ENCODE data around the gene CCSER1. TPM values are rescaled to one million over a fixed set of nuclear protein-coding genes. Genes with fewer than 3 reads are reported as not detected.
"Not testable (repeated sequence)": the region's sequence is repeated elsewhere in the genome, so short reads cannot be mapped to it uniquely, and the experiment has no call there.

The CCSER1 gene
- total RNA-seq, 2 experiments from 2014 or later: not detected

DNA sequence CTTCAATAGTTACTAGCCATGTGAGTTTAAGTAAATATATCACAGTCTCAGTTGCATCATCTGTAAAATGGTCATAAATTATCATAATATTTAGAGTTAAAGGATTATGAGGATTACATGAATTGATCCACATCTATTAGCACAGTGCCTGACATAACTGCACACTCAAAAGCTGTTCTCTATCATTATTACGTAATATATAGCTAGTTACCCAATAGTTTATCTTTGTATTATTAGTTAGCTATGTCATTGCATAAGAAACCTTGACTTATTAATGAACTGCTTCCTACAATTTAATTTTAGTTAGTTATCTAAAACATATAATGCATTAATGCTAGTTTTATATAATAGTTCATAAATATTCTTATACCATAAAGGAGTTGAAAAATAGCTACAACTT, 1099.7 kb downstream of the CCSER1 start:
- no peak for ATAC-seq
- peaks cover 7% of the 10 kb centered on the region for H3K9me3 Mint-ChIP-seq (ENCODE audit: insufficient read depth)
- POLR2A ChIA-PET: no interaction called here
- H3K4me3 Mint-ChIP-seq: no peak overlapping the region
- no peaks in the 10 kb centered on the region for H3K36me3 Mint-ChIP-seq (ENCODE audit: low read depth)
- H3K27ac Mint-ChIP-seq: no peak overlapping the region
- CTCF ChIA-PET: no interaction called here
- H3K4me1 Mint-ChIP-seq (ENCODE audit: low read depth): no peaks in the 10 kb centered on the region
- no peaks in the 10 kb centered on the region for H3K27me3 Mint-ChIP-seq (ENCODE audit: low read depth)
- DNase-seq: no peak

GRCh38 chr4:91228659-91229058, 1101.5 kb downstream of the CCSER1 start:
- no peak overlapping the region for H3K27ac Mint-ChIP-seq
- H3K27me3 Mint-ChIP-seq (ENCODE audit: low read depth): no peaks in the 10 kb centered on the region
- H3K9me3 Mint-ChIP-seq (ENCODE audit: insufficient read depth): peaks cover 7% of the 10 kb centered on the region
- H3K4me1 Mint-ChIP-seq (ENCODE audit: low read depth): no peaks in the 10 kb centered on the region
- DNase-seq (no peak), ATAC-seq (no peak)
- CTCF ChIA-PET: no interaction called here
- POLR2A ChIA-PET: no interaction called here
- H3K4me3 Mint-ChIP-seq: no peak overlapping the region
- H3K36me3 Mint-ChIP-seq (ENCODE audit: low read depth): no peaks in the 10 kb centered on the region

DNA sequence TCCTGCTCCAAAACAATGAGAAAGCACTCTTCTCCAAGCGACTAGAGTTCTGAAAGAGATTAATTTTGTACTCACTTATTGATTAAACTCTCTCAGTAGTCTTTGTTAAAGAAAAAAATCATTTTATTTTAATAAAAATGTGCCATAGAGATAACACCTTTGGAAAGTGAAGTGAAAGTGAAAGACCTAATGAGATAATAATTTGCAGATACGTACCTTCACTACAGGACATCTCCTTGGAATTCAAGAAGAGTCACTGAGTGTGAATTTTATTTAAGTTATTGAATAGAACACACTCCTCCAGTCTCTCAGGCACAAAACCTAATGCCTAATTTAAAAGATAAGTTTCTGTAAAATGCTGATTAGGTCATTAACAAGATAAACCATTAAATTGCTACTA, 1106.0 kb downstream of the CCSER1 start:
- Mint-ChIP-seq H3K4me3 (no peak overlapping the region), H3K36me3 (ENCODE audit: low read depth) (no peaks in the 10 kb centered on the region), H3K9me3 (ENCODE audit: insufficient read depth) (peaks cover 4% of the 10 kb centered on the region), H3K27ac (no peak overlapping the region), H3K4me1 (ENCODE audit: low read depth) (no peaks in the 10 kb centered on the region), H3K27me3 (ENCODE audit: low read depth) (no peaks in the 10 kb centered on the region)
- ATAC-seq: no peak
- ChIA-PET POLR2A (no interaction called here), CTCF (no interaction called here)
- DNase-seq: no peak

DNA sequence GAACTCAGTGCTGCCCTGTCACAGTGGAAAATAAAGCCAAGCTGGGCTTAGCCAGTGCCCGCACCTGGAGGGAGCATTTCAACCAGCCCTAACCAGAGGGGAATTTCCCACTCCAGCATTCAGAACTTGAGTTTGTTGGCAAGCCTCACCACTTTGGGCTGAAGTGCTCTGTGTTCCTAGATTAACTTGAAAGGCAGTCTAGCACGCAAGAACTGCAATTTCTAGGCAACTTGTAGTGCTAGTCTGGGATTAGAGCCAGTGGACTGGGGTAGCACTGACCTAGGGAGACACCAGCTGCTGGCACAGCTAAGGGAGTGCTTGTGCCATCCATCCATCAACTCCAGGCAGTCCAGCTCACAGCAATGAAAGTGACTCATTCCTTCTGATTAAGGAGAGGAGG, 1115.9 kb downstream of the CCSER1 start:
- no peaks in the 10 kb centered on the region for H3K36me3 Mint-ChIP-seq (ENCODE audit: low read depth)
- ChIA-PET POLR2A (no interaction called here), CTCF (no interaction called here)
- no peaks in the 10 kb centered on the region for H3K4me1 Mint-ChIP-seq (ENCODE audit: low read depth)
- no peaks in the 10 kb centered on the region for H3K27me3 Mint-ChIP-seq (ENCODE audit: low read depth)
- H3K4me3 Mint-ChIP-seq: no peak overlapping the region
- DNase-seq: no peak
- H3K27ac Mint-ChIP-seq: no peak overlapping the region
- ATAC-seq: no peak
- peaks cover 14% of the 10 kb centered on the region for H3K9me3 Mint-ChIP-seq (ENCODE audit: insufficient read depth)

DNA sequence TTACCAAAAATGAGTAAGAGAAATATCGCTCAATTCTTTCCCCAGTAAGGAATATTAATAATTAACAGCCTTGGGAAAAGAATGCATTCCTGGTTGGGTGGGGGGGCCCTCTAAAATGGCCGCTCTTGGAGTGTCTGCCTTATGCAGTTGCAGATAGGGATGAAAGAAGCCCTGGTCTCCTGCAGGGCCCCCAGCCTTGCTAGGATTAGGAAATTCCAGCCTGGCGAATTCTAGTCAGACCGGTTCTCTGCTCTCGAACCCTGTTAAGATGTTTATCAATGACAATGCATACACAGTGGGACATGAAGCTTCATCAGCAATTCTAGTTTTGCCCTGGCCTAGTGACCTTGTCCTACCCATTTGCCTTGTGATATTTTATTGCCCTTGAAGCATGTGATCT, 1128.8 kb downstream of the CCSER1 start:
- POLR2A ChIA-PET: no interaction called here
- H3K36me3 Mint-ChIP-seq (ENCODE audit: low read depth): no peaks in the 10 kb centered on the region
- ATAC-seq: no peak
- no peak overlapping the region for H3K4me3 Mint-ChIP-seq
- CTCF ChIA-PET: no interaction called here
- H3K27ac Mint-ChIP-seq: no peak overlapping the region
- peaks cover 6% of the 10 kb centered on the region for H3K9me3 Mint-ChIP-seq (ENCODE audit: insufficient read depth)
- DNase-seq: no peak
- H3K4me1 Mint-ChIP-seq (ENCODE audit: low read depth): no peaks in the 10 kb centered on the region
- H3K27me3 Mint-ChIP-seq (ENCODE audit: low read depth): no peaks in the 10 kb centered on the region

DNA sequence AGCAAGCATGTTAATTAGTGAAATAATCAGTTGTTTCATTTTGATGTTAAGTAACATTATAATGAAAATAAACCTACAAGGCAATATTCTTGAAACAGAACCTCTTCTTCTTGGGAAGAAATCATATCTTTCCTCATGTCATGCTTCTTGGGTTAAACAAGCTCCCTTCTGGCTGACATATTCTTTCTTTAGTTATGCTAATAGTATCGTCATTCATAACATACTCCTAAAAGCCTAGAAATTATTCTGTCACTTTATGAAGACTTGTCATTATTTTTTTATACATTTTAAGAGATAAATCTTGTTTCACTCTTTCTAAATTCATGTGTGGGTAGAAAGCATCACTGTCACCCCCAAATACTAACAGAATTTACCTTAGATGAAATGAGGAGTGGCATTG, 1129.6 kb downstream of the CCSER1 start:
- Mint-ChIP-seq H3K9me3 (ENCODE audit: insufficient read depth) (peaks cover 11% of the 10 kb centered on the region), H3K27me3 (ENCODE audit: low read depth) (no peaks in the 10 kb centered on the region), H3K4me1 (ENCODE audit: low read depth) (no peaks in the 10 kb centered on the region), H3K27ac (no peak overlapping the region), H3K36me3 (ENCODE audit: low read depth) (no peaks in the 10 kb centered on the region), H3K4me3 (no peak overlapping the region)
- no peak for DNase-seq
- ChIA-PET POLR2A (no interaction called here), CTCF (no interaction called here)
- no peak for ATAC-seq

DNA sequence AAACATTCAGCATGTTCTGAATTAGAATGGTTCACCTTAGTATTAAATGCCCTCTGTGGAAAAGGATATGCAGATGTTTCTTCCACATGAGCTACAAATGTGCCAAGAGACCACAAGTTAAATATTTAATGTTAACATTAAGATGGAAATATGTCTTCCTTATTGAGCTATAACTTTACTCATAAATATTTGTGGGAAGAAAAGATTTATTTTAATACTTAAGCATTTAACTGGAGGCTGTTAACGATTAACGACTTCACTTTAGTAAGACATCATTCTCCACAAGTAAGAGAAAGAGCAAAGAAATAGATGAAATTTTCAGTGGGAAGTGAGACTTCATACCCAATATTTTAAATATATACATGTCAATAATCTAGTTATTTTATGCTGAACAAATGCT, 1130.5 kb downstream of the CCSER1 start:
- ATAC-seq (no peak), DNase-seq (no peak)
- Mint-ChIP-seq H3K27ac (no peak overlapping the region), H3K4me1 (ENCODE audit: low read depth) (no peaks in the 10 kb centered on the region), H3K9me3 (ENCODE audit: insufficient read depth) (peaks cover 11% of the 10 kb centered on the region), H3K36me3 (ENCODE audit: low read depth) (no peaks in the 10 kb centered on the region), H3K4me3 (no peak overlapping the region), H3K27me3 (ENCODE audit: low read depth) (no peaks in the 10 kb centered on the region)
- CTCF ChIA-PET: no interaction called here
- POLR2A ChIA-PET: no interaction called here

GRCh38 chr4:91258326-91258725, 1131.1 kb downstream of the CCSER1 start:
- CTCF ChIA-PET: no interaction called here
- DNase-seq: no peak
- POLR2A ChIA-PET: no interaction called here
- Mint-ChIP-seq H3K27ac (no peak overlapping the region), H3K4me3 (no peak overlapping the region), H3K27me3 (ENCODE audit: low read depth) (no peaks in the 10 kb centered on the region), H3K4me1 (ENCODE audit: low read depth) (no peaks in the 10 kb centered on the region), H3K36me3 (ENCODE audit: low read depth) (no peaks in the 10 kb centered on the region), H3K9me3 (ENCODE audit: insufficient read depth) (peaks cover 11% of the 10 kb centered on the region)
- no peak for ATAC-seq

- CTCF ChIA-PET: no interaction called here
- Mint-ChIP-seq H3K27me3 (ENCODE audit: low read depth) (no peaks in the 10 kb centered on the region), H3K27ac (no peak overlapping the region), H3K4me3 (no peak overlapping the region), H3K36me3 (ENCODE audit: low read depth) (no peaks in the 10 kb centered on the region), H3K4me1 (ENCODE audit: low read depth) (no peaks in the 10 kb centered on the region), H3K9me3 (ENCODE audit: insufficient read depth) (peaks cover 14% of the 10 kb centered on the region)
- ATAC-seq: no peak
- POLR2A ChIA-PET: no interaction called here
- DNase-seq: no peak
Measured at GRCh38 chr4:91267543-91267942, 1140.3 kb downstream of the CCSER1 start.

DNA sequence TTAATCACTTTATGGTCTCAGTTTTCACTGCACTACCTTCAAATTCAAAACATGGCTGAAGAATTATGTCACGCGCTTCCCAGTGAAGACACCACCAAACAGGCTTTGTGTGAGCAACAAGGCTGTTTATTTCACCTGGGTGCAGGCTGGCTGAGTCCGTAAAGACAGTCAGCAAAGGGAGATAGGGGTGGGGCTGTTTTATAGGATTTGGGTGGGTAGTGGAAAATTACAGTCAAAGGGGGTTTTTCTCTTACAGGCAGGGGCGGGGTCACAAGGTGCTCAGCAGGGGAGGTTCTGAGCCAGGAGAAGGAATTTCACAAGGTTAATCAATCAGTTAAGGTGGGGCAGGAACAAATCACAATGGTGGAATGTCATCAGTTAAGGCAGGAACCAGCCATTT, 1141.3 kb downstream of the CCSER1 start:
- POLR2A ChIA-PET; H3K4me3 Mint-ChIP-seq; CTCF ChIA-PET; DNase-seq; ATAC-seq; H3K27ac Mint-ChIP-seq; H3K27me3 Mint-ChIP-seq (ENCODE audit: low read depth); H3K36me3 Mint-ChIP-seq (ENCODE audit: low read depth); H3K4me1 Mint-ChIP-seq (ENCODE audit: low read depth): not testable (repeated sequence)
- H3K9me3 Mint-ChIP-seq (ENCODE audit: insufficient read depth): peaks cover 21% of the 10 kb centered on the region

- Mint-ChIP-seq H3K4me1 (ENCODE audit: low read depth) (no peaks in the 10 kb centered on the region), H3K9me3 (ENCODE audit: insufficient read depth) (peaks cover 22% of the 10 kb centered on the region), H3K27ac (no peak overlapping the region), H3K4me3 (no peak overlapping the region), H3K27me3 (ENCODE audit: low read depth) (no peaks in the 10 kb centered on the region), H3K36me3 (ENCODE audit: low read depth) (no peaks in the 10 kb centered on the region)
- CTCF ChIA-PET: no interaction called here
- POLR2A ChIA-PET: no interaction called here
- ATAC-seq (no peak), DNase-seq (no peak)
Measured at GRCh38 chr4:91268913-91269312, 1141.7 kb downstream of the CCSER1 start.

DNA sequence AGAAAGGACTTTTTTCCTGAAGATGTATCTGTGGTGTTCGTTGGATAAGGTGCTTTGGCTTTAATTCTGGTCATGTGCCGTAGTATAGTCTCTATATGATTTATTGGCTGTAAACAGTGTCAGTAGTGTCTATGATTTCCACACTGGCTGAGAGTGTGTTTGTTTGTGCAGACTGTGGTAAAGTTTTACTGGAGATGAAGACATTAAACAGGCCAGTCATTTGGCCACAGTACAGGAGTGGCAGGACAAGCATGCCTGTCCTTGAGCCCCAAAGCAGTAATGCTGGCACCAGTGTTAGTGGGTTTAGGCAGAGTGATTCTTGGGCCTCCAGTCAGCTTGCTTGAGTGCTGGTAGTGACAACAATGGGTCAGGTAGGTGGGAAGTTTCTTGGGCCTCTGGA, 1152.7 kb downstream of the CCSER1 start:
- ATAC-seq (no peak), DNase-seq (no peak)
- Mint-ChIP-seq H3K4me3 (no peak overlapping the region), H3K27ac (no peak overlapping the region), H3K36me3 (ENCODE audit: low read depth) (no peaks in the 10 kb centered on the region), H3K27me3 (ENCODE audit: low read depth) (no peaks in the 10 kb centered on the region), H3K9me3 (ENCODE audit: insufficient read depth) (peaks cover 32% of the 10 kb centered on the region), H3K4me1 (ENCODE audit: low read depth) (no peaks in the 10 kb centered on the region)
- ChIA-PET POLR2A (no interaction called here), CTCF (no interaction called here)

DNA sequence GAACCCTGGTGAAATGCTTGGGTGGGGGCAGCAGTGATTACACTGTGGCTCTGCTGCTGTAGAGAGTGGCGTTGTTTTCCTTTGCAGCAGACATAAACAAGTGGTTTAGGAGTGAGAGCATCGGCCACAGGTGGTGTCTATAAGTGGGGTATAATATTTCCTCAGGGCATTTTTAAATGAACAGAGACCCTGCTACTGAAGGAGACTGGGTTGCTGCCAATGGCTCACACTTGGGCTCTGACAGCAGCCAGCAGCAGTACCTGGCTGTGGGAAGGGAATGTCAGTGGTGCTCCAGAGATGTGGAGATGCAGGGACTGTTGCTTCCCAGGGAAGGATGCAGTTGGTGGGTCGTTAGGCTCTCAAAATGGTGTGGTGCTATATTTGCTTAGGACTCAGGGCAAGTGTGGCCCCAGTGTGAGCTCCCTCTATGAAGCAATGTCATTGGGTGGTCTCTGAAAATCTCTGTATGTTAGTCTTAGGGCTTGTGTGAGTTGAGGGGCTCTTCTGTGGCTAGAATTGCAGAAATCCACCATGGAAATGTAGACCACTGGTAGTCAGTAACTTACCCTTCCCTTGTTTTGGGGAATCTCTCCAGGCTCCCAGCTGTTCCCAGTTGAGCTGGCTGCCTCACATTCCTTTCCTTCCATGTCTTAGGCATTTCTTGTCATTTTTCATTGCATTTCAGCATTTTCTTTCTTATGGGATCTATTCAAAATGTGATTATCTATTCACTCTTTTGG, 1153.5 kb downstream of the CCSER1 start:
- ATAC-seq (no peak), DNase-seq (no peak)
- POLR2A ChIA-PET: interaction anchor here (0.6 kb wide), 1 partner anchor 1971 kb away, joined by 3 read pairs; no protein-coding TSS in a partner anchor
- no peaks in the 10 kb centered on the region for H3K27me3 Mint-ChIP-seq (ENCODE audit: low read depth)
- peaks cover 28% of the 10 kb centered on the region for H3K9me3 Mint-ChIP-seq (ENCODE audit: insufficient read depth)
- no peaks in the 10 kb centered on the region for H3K36me3 Mint-ChIP-seq (ENCODE audit: low read depth)
- H3K27ac Mint-ChIP-seq: no peak overlapping the region
- no peaks in the 10 kb centered on the region for H3K4me1 Mint-ChIP-seq (ENCODE audit: low read depth)
- no peak overlapping the region for H3K4me3 Mint-ChIP-seq
- CTCF ChIA-PET: no interaction called here

Measured in activated CD8-positive, alpha-beta T cell treated with anti-CD3 and anti-CD28 coated beads, Interleukin-2, amount 10 ng/mL, durations not matched to agents 7 days and 5 days (primary cell).